Melanocyte of skin (primary cell): Measurements from ENCODE around the gene ANKRD33. TPM values are rescaled to one million over a fixed set of nuclear protein-coding genes. Genes with fewer than 3 reads are reported as not detected.

ENCODE experiments used
- total RNA-seq, 2 donors: library from RNA; depleted of rRNA; stranded (reverse); fragments of >200 nt; gene quantifications; 2 replicates each; pipeline ENCODE4 v1.2.3, GENCODE V29; 2012

ANKRD33 gene, protein sequence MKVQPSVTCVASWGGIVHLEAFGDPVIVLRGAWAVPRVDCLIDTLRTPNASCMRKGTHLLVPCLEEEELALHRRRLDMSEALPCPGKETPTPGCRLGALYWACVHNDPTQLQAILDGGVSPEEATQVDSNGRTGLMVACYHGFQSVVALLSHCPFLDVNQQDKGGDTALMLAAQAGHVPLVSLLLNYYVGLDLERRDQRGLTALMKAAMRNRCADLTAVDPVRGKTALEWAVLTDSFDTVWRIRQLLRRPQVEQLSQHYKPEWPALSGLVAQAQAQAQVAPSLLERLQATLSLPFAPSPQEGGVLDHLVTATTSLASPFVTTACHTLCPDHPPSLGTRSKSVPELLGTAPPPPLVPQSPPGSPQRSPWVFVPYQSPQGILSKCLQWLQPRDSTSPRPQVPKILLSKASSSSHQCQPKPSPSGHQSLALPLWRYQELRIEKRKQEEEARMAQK
- total RNA-seq, result not detected

DNA sequence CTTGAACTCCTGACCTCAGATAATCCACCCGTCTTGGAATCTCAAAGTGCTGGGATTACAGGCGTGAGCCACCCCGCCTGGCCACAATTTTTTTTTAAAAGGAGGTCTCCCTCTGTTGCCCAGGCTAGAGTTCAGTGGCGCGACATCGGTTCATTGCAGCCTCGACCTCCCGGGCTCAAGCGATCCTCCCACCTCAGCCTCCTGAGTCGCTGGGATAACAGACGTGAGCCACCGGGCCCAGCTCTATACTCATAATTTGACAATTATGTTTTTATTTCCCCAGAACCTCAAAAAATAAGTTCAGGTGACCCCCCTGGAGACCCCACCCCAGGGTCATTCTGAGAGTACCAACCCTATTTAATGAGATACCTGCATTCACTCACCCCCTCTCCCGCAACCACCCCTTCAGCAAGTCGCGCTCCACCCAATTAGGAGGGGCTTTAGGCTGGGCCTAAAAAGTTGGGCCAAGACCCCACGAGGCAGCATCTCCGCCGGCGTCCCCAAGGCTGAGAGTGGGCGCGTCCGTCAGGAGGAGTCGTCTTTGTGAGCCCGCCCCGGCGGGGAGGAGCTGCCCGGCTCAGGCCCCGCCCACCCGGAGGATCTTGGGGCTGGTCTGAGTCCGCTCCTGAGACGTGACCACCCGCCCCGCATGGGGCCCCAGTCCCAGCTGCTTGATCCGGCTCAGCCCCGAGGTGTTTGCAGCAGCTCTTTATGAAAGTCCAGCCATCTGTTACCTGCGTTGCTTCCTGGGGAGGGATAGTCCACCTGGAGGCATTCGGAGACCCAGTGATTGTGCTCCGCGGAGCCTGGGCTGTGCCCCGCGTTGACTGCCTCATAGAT, at the start of gene ANKRD33:
ANKRD33 (plus strand) TSS at position 628 of the 840 bp plus-strand sequence; CDS start at position 712, 84 bp downstream.

DNA sequence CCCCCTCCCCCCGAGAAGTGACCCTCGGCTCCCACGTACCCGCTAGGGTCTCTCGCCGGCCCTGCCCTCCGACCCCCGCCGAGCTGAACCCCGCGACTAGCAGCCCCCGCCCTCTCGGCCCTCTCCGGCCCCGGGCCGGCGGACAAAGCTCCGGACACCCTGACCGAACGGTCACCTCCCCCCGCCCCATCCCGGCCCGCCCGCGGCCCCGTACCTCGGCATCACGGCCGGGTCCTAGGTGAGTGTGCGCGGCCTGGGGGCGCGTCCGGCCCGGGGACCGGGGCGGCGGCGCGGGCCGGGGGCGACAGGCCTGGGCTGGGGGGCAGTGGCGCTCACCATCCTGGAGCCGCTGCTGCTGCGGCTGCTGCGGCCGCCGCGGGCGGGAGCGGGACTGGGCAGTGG, 39.6 kb upstream of the ANKRD33 start, which contains the start of gene FIGNL2:
FIGNL2 (minus strand) TSS at position 393 of the 402 bp plus-strand sequence. CDS start 26,305 bp downstream, outside the sequence.

DNA sequence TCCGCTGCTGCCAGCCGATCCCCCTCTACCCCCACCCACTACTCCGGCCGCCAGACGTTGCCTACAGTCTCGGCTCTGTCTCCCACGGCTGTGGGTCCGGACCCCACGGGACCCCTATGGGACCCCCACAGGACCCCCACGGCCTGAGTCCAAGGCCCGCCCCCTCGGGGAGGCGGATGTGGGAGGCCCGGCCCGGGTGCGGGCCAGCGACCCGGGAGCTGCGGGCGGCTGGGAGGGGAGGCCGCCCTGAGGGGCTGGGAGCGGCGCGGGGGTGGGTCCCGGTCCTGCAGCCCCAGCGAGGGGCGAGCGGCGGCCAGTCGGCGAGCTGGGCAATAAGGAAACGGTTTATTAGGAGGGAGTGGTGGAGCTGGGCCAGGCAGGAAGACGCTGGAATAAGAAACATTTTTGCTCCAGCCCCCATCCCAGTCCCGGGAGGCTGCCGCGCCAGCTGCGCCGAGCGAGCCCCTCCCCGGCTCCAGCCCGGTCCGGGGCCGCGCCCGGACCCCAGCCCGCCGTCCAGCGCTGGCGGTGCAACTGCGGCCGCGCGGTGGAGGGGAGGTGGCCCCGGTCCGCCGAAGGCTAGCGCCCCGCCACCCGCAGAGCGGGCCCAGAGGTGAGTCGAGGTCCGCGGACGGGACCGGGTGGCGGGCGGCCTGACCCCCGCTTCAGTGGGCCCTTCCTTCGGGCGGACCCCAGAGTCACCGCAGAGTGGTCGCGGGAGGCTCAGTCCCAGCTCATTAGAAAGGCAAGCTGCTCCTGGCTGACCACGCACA, 19.4 kb downstream of the ANKRD33 start, which contains the start of gene ACVRL1:
ACVRL1 (plus strand) TSS at position 422 of the 773 bp plus-strand sequence. CDS start 4,971 bp downstream, outside the sequence.

Other genes with a start within 250 kb of the ANKRD33 start
- gene FIGNL2, start 39.4 kb upstream of the ANKRD33 start, total RNA-seq, result under 1 TPM in 1 of 2 donors, not detected in 1; under 0.01 TPM
- under 1 TPM; 0.34 to 1.00 TPM for gene ACVRL1, start 19.4 kb downstream of the ANKRD33 start, total RNA-seq
- 1 to 10 TPM; 6.5 to 7.7 TPM for gene ACVR1B, start 63.6 kb downstream of the ANKRD33 start, total RNA-seq
- gene TAMALIN, start 118.8 kb downstream of the ANKRD33 start, total RNA-seq, result 10 to 100 TPM; 32.0 to 52.0 TPM
- 10 to 100 TPM in 1 of 2 donors, 1 to 10 TPM in 1; 7.2 to 11.0 TPM for gene NR4A1, start 163.3 kb downstream of the ANKRD33 start, total RNA-seq
- gene ATG101, start 181.9 kb downstream of the ANKRD33 start, total RNA-seq, result 10 to 100 TPM; 33.4 to 70.6 TPM
- gene SMIM41, start 191.6 kb downstream of the ANKRD33 start, total RNA-seq, result not detected